GM21447 (cell line): ENCODE measurements around the gene SHROOM2.
A peak's percentile ranks its signal among the peaks of the same experiment; 100 is the strongest.

Source experiments
- ATAC-seq: cut with Tn5 transposase; IDR thresholded peaks from one replicate; pipeline ENCODE4 v1.9.1; 2021; ENCODE audit not compliant: unreplicated experiment

SHROOM2 gene

DNA sequence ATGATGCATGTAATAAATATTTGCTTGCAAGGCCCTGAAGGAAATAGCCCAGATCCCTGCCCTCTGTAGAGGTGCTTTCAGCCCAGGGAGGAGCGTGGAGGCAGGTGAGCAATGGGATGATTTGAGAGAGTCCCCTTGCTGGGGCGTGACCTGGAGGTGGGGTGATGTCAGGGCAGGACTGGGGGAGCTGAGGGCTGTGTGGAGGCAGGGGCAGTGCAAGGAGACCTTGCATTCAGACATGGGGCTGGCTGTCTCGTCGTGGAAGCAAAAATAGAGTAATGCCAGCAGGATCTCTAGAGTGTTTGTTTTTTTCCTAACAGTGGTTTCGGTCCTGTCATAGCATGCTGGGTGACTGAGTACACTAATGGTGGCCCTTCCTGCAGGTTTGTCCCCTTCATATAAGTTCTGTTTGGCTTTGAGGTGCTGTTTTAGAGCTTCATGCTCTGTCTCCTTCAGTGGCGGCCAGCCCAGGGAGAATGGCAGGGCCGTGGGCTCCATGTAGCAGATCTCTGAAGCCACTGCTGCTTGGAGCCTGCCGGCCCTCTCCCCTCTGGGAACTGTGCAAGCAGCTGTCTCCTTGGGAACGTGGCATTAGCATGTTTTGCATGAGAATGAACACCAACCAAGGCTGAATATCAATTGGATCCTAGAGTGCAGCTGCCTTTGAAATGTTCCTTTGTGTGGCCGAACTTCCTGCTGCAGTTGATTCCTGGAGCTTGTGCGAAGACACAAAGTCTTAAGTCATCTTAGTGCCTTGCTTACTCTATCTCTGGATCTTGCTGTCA, 141.7 kb downstream of the SHROOM2 start:
- ATAC-seq: no peak

DNA sequence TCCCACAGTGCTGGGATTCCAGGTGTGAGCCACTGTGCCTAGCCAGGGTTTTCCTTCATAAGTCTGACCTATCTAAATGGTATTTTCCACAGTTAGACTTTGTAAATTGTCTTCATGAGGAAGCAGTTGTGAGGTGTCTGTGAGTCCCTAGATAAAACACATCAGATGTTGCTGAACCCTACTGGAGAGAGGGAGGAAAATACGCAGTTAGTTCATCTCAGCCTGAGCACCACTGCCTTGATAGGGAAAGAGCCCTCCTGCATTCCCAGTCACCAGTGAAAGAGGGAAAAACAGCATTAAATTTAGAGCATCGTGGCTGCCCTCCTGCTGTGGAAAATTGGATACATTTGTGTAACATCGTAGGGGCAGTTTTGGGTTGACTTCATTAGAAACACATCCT, 149.2 kb downstream of the SHROOM2 start:
- ATAC-seq: no peak

DNA sequence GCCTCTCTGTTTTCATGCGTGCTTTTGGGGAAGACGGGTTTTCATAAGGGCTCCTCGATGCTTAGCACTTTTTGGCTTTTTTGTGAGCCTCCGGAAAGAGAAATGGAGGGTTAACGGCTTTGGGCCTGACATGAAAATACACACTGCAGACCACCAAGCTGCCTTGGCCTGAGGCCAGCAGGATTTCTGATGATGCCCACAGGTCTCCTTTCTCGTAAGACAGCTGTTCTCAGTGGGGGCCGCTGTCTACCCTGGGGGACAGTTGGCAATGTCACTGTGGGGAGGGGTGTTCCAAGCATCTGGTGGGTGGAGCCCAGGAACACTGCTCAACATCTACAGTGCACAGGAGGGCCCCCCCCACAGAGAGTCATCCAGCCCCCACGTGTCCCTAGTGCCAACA, 151.5 kb downstream of the SHROOM2 start:
- ATAC-seq: no peak

DNA sequence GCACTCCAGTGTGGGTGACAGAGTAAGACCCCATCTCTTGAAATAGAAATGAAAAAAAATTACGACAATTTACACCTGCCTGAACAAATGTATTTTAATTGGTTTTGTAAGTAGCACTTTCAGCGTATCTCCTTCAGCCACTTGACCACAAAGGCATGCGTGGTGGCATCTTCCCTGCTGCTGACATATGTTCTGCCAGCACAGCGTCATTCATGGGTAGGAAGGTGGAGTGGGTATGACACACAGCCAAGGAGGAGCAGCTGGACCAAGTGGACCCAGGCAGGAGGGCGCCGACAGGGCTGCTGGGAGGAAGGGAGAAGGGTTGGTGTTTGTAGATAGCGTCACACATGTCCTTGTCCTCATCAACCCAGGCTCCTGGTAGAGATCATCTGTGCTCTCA, 152.3 kb downstream of the SHROOM2 start:
- ATAC-seq: no peak

DNA sequence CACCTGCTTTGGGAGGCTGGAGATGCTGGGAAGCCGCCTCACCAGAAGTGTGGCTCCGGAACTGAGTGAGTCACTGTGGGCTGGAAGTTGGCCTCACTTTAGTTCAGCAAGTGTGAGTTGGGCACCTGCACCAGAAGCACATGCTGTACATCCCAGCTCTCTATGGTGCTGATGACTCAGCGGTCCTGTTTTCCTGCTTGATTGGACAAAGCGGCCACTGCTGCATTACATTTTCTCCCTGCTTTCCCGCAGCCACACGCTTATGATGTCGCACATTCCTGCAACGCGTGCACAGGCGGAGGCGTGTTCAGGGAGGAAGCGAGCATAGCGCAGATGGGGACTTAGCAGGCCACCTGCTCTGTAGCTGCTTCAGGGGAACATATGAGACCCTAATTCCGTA, 154.2 kb downstream of the SHROOM2 start:
- no peak for ATAC-seq

DNA sequence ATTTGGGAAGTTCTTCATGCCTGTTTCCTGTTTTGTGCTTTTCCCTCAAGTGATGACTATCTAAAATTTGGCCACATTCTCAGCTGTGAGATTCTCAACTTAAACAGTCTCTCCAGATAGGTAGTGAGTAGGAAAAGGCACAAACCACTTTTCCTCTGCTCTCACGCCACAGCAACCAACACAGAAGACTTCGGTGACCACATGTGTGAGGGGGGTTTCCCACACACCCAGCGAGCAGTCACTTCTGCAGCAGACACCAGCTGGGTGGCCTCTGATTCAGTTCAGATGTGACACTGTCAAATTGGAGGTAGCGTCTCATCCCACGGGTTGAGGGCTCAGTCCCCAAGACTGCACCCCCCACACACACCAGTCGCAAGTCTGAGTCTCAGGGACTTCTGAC, 155.9 kb downstream of the SHROOM2 start:
- peak; percentile 90 for ATAC-seq

DNA sequence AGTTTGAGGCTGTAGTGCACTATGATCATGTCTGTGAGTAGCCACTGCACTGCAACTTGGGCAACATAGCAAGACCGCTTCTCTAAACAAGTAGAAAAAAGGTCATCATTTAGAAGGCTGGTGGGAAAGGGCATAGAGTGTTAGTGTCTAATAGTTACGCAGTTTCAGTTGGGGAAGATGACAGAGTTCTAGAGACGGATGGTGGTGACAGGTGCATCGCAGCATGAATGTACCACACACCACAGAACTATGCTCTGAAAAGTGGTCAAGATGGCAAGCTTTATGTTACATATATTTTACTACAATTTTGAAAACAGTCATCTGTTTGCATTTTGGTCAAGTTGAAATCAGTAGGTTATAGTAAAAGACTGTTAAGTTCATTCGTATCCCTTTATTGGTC, 157.2 kb downstream of the SHROOM2 start:
- ATAC-seq: no peak

DNA sequence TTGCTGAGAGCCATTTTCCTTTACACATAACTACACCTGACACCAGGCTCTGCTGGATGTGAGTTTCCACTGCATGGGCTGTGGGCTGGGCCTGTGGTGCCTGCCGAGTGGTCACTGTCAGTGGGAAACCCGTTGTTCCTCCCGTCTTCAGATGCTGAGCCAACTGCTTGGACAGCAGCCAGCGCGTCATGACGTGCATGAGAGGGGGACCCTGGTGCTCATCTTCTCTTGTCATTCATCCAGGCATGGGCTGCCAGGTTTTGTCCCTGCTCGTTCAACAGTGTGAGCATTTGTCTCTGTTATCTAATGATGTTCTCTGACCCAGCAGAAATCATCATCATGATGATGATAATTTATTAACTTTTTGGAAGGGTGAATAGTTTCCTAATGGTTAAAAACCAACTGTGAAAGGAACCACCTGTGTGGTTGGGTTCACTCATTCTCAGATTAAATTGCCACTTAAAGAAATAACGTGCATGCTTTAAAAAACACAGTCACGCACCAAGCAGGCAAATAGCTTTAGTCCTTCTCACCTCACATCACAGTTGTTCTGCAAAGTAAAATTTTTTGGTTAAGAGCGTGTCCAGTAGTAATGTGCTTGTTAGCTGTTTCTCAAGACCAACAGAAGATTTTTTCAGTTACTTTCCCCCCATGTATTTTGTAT, 161.0 kb downstream of the SHROOM2 start:
- no peak for ATAC-seq

DNA sequence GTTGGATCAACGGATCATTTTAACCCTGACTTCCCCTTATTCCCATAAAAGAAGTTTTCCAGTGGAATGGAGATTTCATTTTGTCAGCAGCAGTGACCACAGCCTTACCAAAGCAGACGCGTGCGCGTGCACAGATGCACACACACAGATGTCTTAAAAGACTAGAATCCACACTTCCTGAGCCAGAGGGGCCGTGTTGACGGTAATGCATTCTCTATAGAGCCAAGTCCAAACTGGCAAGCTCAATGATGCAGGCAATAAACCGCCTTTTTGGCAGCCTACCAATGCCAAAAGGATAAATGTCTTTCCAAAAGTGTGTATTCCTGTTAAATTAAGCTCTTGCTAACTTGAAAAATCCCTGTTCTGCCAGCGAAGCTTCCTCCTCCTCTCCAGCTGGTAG, 162.2 kb downstream of the SHROOM2 start:
- ATAC-seq: no peak

DNA sequence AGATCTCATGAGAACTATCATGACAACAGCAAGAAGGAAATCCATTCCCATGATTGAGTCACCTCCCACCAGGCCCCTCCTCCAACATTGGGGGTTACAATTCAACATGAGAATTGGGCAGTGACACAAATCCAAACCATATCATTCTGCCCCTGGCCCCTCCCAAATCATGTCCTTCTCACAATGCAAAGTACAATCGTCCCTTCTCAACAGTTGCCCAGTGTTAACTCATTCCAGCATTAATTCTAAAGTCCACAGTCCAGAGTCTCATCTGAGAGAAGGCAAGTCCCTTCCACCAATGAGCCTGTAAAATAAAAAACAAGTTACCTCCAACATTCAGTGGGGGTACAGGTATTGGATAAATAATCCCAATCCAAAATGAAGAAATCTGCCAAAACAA, 166.1 kb downstream of the SHROOM2 start:
- ATAC-seq: no peak

DNA sequence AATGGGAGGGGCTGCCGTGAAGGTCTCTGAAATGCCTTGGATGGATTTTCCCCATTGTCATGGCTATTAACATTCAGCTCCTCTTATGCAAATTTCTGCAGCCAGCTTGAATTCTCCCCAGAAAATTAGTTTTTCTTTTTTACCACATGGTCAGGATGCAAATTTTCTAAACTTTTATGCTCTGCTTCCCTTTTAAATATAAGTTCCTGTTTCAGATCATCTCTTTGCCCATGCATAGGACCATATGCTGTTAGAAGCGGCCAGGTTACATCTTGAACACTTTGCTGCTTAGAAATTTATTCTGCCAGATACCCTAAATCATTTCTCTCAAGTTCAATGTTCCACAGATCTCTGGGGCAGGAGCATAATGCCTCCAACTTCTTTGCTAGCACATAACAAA, 167.2 kb downstream of the SHROOM2 start:
- ATAC-seq: no peak

DNA sequence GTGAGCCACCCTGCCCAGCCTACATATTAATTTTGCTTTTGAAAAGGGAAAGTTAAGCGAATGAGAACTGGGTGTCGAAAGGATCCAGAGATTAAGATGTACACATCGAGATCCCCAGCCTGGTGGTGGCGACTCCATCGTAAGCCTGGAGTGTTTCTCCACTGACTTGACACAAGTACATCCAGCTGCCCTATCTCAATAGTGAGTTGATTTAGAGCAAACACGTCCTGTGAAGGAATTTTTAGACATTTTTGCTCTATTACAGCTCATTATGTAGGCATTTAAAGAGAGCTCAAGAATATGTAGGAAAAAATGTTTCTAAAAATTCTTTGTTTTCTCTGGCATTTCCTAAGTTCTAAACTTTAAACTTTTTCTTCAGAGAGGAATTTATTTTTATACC, 169.3 kb downstream of the SHROOM2 start:
- no peak for ATAC-seq

DNA sequence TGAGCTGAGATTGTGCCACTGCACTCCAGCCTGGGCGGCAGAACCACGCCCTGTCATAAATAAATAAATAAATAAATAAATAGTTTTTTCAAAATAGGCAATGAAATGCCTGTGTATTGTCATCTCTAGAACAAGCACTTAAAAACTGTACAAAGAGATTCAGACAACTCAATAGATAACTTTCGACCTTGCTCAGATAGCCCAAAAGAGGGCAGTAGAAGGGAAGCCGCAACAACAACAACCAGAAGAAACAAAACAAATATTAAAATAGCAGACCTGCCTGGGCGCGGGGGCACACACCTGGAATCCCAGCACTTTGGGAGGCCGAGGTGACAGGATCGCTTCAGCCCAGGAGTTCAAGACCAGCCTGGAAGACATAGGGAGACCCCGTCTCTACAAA, 171.5 kb downstream of the SHROOM2 start:
- ATAC-seq: no peak

DNA sequence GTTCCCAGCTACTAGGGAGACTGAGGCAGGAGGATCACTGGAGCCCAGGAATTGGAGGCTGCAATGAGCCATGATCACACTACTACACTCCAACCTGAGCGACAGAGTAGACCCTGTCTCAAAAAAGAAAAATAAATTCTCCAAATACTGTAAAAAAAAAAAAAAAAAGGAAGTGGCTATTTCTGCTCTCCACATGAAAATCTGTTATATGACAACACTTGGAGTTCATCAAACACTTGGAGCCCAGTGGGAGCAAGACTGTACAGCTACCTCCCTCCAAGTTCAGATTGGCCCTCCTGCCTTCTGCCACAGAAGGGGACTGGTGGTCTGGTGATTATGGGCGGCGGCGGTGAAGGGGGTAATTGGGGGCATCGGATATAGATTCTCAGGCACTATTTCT, 172.0 kb downstream of the SHROOM2 start:
- ATAC-seq: no peak

DNA sequence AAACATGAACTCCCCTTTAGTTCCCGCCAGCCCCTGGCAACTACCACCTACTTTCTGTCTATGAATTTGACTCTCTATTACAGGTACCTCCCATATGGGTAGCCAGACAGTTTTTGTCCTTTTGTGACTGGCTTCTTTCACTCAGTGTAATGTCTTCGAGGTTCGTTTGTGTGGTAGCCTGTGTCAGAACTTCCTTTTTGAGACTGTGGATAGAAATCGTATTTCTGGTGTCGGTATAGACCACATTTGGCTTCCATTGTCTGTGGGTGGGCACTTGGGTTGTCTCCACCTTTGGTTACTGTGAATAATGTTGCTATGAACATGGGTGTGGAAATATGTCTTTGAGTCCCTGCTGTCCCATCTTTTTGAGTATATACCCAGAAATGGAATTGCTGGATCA, 175.5 kb downstream of the SHROOM2 start:
- no peak for ATAC-seq

DNA sequence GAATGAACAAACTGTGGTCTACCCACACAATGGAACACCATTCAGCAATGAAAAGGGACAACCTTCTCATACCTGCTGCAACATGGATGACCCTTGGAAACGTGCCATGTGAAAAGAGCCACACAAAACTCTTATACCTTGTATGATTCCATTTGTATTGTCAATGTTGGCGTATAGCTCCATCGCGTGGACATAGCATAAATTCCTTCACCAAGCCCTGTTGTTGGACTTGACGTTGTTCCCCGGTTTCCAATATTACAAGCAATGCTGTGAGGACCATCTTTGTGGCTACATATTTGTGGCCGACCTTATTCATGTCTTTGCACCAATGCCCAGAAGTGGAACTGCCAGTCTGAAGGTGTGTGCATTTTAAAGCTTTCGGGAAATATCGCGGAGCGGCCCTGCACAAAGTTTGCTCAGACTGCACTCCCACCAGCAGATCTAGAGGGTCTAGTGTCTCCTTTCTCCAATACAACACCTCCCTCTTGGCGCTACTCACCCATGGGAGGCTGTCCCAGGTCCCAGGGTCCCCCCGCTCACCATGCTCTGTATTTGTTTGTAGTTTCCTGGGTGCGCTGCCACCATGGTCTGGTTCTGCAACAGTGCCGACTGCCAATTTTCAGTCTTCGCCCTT, 180.7 kb downstream of the SHROOM2 start, which contains the start of gene CLDN34:
Gene CLDN34, plus strand, starts transcription at position 584 of the 634 bp plus-strand sequence. Its CDS starts 0 bp downstream, at position 584.
- no peak for ATAC-seq

DNA sequence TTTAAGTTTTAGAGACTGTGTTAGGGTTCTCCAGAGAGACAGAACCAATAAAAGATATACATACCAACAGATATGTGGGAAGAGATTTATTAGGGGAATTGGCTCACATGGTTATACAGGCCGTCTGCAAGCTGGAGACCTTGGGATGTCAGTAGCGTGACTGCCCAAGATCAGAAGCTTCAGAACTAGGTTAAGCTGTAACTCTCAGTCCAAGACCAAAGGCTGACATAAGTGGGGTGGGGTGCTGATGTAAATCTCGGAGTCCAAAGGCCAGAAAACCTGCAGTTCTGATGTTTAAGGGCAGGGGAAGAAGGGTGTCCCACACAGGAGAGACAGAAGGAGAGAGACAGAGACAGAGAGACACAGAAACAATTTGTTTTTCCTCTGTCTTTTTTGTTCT, 191.4 kb downstream of the SHROOM2 start:
- ATAC-seq: no peak

DNA sequence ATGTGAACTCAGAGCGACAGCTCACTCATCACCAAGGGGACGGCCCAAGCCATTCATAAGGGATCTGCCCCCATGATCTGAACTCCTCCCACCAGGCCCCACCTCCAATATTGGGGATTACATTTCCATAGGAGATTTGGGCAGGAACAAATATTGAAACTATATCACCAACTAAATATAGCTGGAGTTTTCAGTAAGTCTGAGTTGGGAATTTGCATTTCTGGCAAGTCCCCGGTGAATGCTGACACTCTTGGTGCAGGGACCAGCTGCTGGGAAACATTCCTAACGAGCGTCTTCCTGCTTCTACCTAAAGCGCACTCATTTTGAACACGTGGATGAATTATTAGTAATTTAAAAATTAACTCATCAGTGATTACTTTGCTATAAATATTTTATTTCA, 194.2 kb downstream of the SHROOM2 start:
- ATAC-seq: no peak

DNA sequence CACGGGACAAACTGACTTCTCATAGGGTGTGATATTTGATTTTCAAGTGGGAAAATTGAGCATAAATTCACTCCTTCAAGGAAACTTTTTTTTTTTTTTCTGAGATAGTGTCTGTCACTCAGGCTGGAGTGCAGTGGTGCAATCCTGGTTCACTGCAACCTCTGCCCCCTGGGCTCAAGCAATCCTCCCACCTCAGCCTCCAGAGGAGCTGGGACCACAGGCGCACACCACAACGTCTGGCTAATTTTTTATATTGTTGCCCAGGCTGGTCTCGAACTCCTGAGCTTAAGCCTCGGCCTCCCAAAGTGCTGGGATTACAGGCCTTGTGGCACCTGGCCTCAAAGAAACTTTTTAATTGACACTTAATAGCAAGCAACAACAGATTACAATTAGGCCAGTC, 194.7 kb downstream of the SHROOM2 start:
- no peak for ATAC-seq

DNA sequence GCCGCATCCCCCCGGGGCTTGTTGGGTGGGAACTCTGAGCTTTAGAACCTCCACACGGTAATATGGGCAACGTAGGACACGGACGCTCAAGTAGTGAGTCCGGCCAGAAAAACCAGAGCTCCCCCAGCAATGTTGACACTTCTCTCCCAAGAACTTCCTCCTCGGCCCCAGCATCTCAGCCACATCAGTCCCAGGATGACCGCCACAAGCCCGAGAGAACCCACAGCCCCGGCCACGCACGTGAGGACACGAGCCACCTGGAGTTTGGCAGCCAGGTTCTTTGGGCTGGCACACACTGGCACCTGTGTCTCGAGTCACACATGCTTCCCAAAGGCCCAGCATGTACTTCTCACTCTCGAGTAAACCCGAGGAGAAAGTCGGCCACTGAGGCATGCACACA, 197.2 kb downstream of the SHROOM2 start:
- no peak for ATAC-seq

DNA sequence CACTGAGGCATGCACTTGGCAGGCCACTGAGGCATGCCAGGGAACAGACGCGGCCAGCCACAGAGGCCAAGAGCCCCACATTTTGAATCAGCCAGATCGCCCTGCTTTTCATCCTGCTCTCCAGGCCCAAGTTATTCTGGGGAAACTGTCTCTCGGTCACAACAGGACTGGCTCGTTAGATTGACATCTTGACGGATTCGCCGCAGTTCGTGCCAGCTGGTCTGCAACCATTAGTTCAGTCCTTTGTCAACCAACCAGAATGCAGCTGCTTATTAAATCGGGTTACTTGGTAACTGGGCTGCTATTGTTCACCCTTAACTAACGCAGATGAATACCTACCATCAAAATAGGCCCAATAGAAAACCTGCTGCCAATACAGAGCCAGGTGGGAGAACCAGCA, 197.6 kb downstream of the SHROOM2 start:
- no peak for ATAC-seq

DNA sequence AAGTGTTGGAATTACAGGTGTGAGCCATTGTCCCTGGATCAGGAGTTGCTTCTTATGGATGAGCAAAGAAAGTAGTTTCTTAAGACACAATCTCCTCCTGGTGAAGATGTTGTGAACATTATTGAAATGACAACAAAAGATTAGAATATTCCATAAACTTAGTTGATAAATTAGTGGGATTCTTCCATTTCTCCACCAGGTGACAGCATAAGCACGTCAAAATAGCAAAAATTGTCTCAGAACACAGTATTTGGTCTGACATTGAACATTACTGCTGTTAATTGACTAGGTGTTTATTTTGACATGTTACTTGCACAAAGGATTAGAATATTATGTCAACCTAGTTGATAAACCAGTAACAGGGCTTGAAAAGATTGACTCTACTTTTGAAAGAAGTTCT, 202.5 kb downstream of the SHROOM2 start:
- no peak for ATAC-seq
